GM23338 (cell line): ENCODE results near the gene CDK17. TPM values are rescaled to one million over a fixed set of nuclear protein-coding genes. Genes with fewer than 3 reads are reported as not detected.
"Not testable (repeated sequence)": the region's sequence is repeated elsewhere in the genome, so short reads cannot be mapped to it uniquely, and the experiment has no call there.

ENCODE experiments used
- ATAC-seq: fragments of 200-7000 bp; cut with Tn5 transposase; 3 replicates; pipeline ENCODE4 v1.9.1; 2020
- DNase-seq: peaks from one replicate; pipeline ENCODE4 v3.0.0-alpha.2; 2015; ENCODE audit warnings: low spot score
- H2AFZ ChIP-seq: fragments of 200-600 bp; sonication (generic); 2 replicates; pipeline ENCODE4 v1.8.0; 2016; ENCODE audit warnings: antibody characterized with exemption, mild to moderate bottlenecking, moderate library complexity
- H3F3A ChIP-seq: fragments of 200-600 bp; sonication (generic); replicated peaks from 2 replicates; pipeline ENCODE4 v1.8.0; 2017; ENCODE audit warnings: antibody characterized with exemption, mixed run types, low read depth
- H3K27ac ChIP-seq: fragments of 200-600 bp; sonication (generic); 2 replicates; pipeline ENCODE4 v1.6.1; 2016; ENCODE audit warnings: low read depth
- H3K27me3 ChIP-seq: fragments of 200-600 bp; sonication (generic); 2 replicates; pipeline ENCODE4 v1.8.0; 2016; ENCODE audit warnings: mild to moderate bottlenecking, mixed run types, moderate library complexity; ENCODE audit not compliant: insufficient read depth
- H3K36me3 ChIP-seq: fragments of 200-600 bp; sonication (generic); 2 replicates; pipeline ENCODE4 v1.8.0; 2016; ENCODE audit warnings: mild to moderate bottlenecking; ENCODE audit not compliant: insufficient read depth
- H3K4me1 ChIP-seq: fragments of 200-600 bp; sonication (generic); 2 replicates; pipeline ENCODE4 v1.8.0; 2016; ENCODE audit warnings: mild to moderate bottlenecking, moderate library complexity; ENCODE audit not compliant: insufficient read depth
- H3K4me2 ChIP-seq: fragments of 200-600 bp; sonication (generic); 2 replicates; pipeline ENCODE4 v1.7.1; 2017; ENCODE audit warnings: mixed run types
- H3K4me3 ChIP-seq: fragments of 200-600 bp; sonication (generic); 2 replicates; pipeline ENCODE4 v1.6.1; 2016; ENCODE audit warnings: mixed run types
- H3K79me2 ChIP-seq: fragments of 200-600 bp; sonication (generic); replicated peaks from 2 replicates; pipeline ENCODE4 v1.8.0; 2017; ENCODE audit warnings: mild to moderate bottlenecking; ENCODE audit not compliant: insufficient read depth
- H3K9me2 ChIP-seq: fragments of 200-600 bp; sonication (generic); 2 replicates; pipeline ENCODE4 v1.8.0; 2017; ENCODE audit not compliant: insufficient read depth
- H4K20me1 ChIP-seq: fragments of 200-600 bp; sonication (generic); replicated peaks from 2 replicates; pipeline ENCODE4 v1.8.0; 2017; ENCODE audit warnings: mild to moderate bottlenecking; ENCODE audit not compliant: insufficient read depth
- H3K27ac Mint-ChIP-seq: 2 replicates; pipeline ENCODE4 v1.8.0; 2020; ENCODE audit warnings: inconsistent platforms, mild to moderate bottlenecking, moderate library complexity, mixed read lengths
- H3K27me3 Mint-ChIP-seq: 3 replicates; pipeline ENCODE4 v1.8.0; 2022; ENCODE audit warnings: low read depth, mild to moderate bottlenecking, moderate library complexity, mixed read lengths, inconsistent platforms; ENCODE audit not compliant: insufficient read depth, poor library complexity
- H3K36me3 Mint-ChIP-seq: 3 replicates; pipeline ENCODE4 v1.8.0; 2021; ENCODE audit warnings: low read depth, mild to moderate bottlenecking, inconsistent platforms, moderate library complexity, mixed read lengths
- H3K4me1 Mint-ChIP-seq: 3 replicates; pipeline ENCODE4 v1.8.0; 2020; ENCODE audit warnings: mild to moderate bottlenecking, inconsistent platforms, mixed read lengths
- H3K4me3 Mint-ChIP-seq: 3 replicates; pipeline ENCODE4 v1.8.0; 2021; ENCODE audit warnings: moderate library complexity, mild to moderate bottlenecking, inconsistent platforms, mixed read lengths
- H3K9me3 Mint-ChIP-seq: 3 replicates; pipeline ENCODE4 v1.8.0; 2020; ENCODE audit warnings: moderate library complexity, mild to moderate bottlenecking, inconsistent platforms, mixed read lengths
- ETS1 ChIP-seq: IDR thresholded peaks from 2 replicates; pipeline ENCODE4 v1.6.1; 2016; ENCODE audit warnings: antibody characterized with exemption
- EZH2 ChIP-seq: fragments of 200-600 bp; sonication (generic); IDR thresholded peaks from one replicate; pipeline ENCODE4 v1.8.0; 2017; ENCODE audit warnings: antibody characterized with exemption, mild to moderate bottlenecking, low read depth; ENCODE audit not compliant: unreplicated experiment
- EZH2phosphoT487 ChIP-seq: fragments of 200-600 bp; sonication (generic); IDR thresholded peaks from one replicate; pipeline ENCODE4 v1.8.1; 2018; ENCODE audit warnings: antibody characterized with exemption; ENCODE audit not compliant: unreplicated experiment
- JUNB ChIP-seq: IDR thresholded peaks from one replicate; pipeline ENCODE4 v1.6.1; 2016; ENCODE audit warnings: antibody characterized with exemption; ENCODE audit not compliant: unreplicated experiment
- POLR2AphosphoS5 ChIP-seq: IDR thresholded peaks from 2 replicates; pipeline ENCODE4 v1.6.1; 2016; ENCODE audit warnings: antibody characterized with exemption, low read depth
- ZNF114 ChIP-seq: fragments of 250-450 bp; sonication (Bioruptor Pico); IDR thresholded peaks from 2 replicates; pipeline ENCODE4 v1.5.0; 2020; ENCODE audit warnings: mild to moderate bottlenecking, moderate library complexity
- polyA plus RNA-seq: library from polyadenylated mRNA; unstranded; fragments of >200 nt; fragmentation: Nextera tagmentation; extraction: Ambion mirVana; gene quantifications from 2 replicates; pipeline ENCODE4 v1.2.1, GENCODE V29; 2016
- total RNA-seq: library from RNA; depleted of rRNA; stranded (reverse); fragments of >200 nt; shearing (Covaris generic); gene quantifications from 2 replicates; pipeline ENCODE4 v1.2.3, GENCODE V29; 2014
- TF ChIP-seq, protein P1 (sequence below), 2 experiments: fragments of 200-600 bp in 1 of 2; sonication (generic) in 1 of 2; conservative IDR thresholded peaks; 2 replicates each; pipeline versions ENCODE4 v1.5.1 to v1.6.1; 2016 to 2017; ENCODE audit warnings: antibody characterized with exemption in 2 of 2, low read depth in 2 of 2, mild to moderate bottlenecking in 2 of 2, moderate library complexity in 1 of 2

CDK17 gene
- total and polyA plus RNA-seq, 2 experiments from 2014 or later: 7.6 to 34.2 TPM

- TF ChIP-seq, protein P1, sequence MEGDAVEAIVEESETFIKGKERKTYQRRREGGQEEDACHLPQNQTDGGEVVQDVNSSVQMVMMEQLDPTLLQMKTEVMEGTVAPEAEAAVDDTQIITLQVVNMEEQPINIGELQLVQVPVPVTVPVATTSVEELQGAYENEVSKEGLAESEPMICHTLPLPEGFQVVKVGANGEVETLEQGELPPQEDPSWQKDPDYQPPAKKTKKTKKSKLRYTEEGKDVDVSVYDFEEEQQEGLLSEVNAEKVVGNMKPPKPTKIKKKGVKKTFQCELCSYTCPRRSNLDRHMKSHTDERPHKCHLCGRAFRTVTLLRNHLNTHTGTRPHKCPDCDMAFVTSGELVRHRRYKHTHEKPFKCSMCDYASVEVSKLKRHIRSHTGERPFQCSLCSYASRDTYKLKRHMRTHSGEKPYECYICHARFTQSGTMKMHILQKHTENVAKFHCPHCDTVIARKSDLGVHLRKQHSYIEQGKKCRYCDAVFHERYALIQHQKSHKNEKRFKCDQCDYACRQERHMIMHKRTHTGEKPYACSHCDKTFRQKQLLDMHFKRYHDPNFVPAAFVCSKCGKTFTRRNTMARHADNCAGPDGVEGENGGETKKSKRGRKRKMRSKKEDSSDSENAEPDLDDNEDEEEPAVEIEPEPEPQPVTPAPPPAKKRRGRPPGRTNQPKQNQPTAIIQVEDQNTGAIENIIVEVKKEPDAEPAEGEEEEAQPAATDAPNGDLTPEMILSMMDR (conservative IDR thresholded peaks at IDR 0.05; ENCODE audit: low read depth in 2 of 2): no peak
- TF ChIP-seq ZNF114 (CRISPR knock-in tag) (no peak), JUNB (no peak)
These were observed 8.8 kb upstream of the CDK17 start (continued) for GRCh38 chr12:96408993-96409392.

GRCh38 chr12:96407429-96408097, 7.3 kb upstream of the CDK17 start:
- not testable (repeated sequence) for H3K9me2 ChIP-seq, H3K79me2 ChIP-seq, H3K27ac ChIP-seq, H3K4me1 Mint-ChIP-seq, H3K27me3 ChIP-seq, H3K4me3 Mint-ChIP-seq, DNase-seq, H3K27ac Mint-ChIP-seq, H3F3A ChIP-seq, H3K4me2 ChIP-seq, H3K4me3 ChIP-seq, ATAC-seq, H3K36me3 Mint-ChIP-seq, H2AFZ ChIP-seq, H3K27me3 Mint-ChIP-seq, H3K36me3 ChIP-seq, H4K20me1 ChIP-seq, H3K9me3 Mint-ChIP-seq
- peaks cover 14% of the 10 kb centered on the region; the same call in 1 of the 2 replicates for H3K4me1 ChIP-seq

- no peaks in the 10 kb centered on the region for H3K27me3 ChIP-seq
- no peak overlapping the region for H3K4me3 ChIP-seq
- H3K4me2 ChIP-seq: no peak overlapping the region; the same call in 1 of the 2 replicates
- 0 out of 2 replicates have a peak, but pooled peaks cover 3% of the 10 kb centered on the region for H3F3A ChIP-seq
- Mint-ChIP-seq H3K9me3 (no peaks in the 10 kb centered on the region), H3K36me3 (no peaks in the 10 kb centered on the region), H3K27ac (no peak overlapping the region), H3K4me3 (no peak overlapping the region), H3K4me1 (peaks cover 18% of the 10 kb centered on the region), H3K27me3 (peaks cover 4% of the 10 kb centered on the region)
- DNase-seq (no peak), ATAC-seq (no peak)
- H3K79me2 ChIP-seq: no peaks in the 10 kb centered on the region
- TF ChIP-seq EZH2: no peak
- no peak for TF ChIP-seq EZH2phosphoT487
- TF ChIP-seq ETS1: no peak
- TF ChIP-seq JUNB: no peak
- no peak for TF ChIP-seq POLR2AphosphoS5
- H4K20me1 ChIP-seq: no peaks in the 10 kb centered on the region
- H3K9me2 ChIP-seq: no peaks in the 10 kb centered on the region
- no peak overlapping the region for H2AFZ ChIP-seq
- no peaks in the 10 kb centered on the region for H3K36me3 ChIP-seq
- H3K27ac ChIP-seq: no peak overlapping the region
- H3K4me1 ChIP-seq: peaks cover 21% of the 10 kb centered on the region
These were observed 4.5 kb upstream of the CDK17 start for GRCh38 chr12:96404696-96405095.
